ENCODE measurements around the gene PIK3R6. TPM values are rescaled to one million over a fixed set of nuclear protein-coding genes. Genes with fewer than 3 reads are reported as not detected.

The PIK3R6 gene
- total and polyA plus RNA-seq, 2 experiments from 2014 or later, result 0.43 to 0.63 TPM

GRCh38 chr17:8913091-8913490 lies 45.6 kb upstream of the PIK3R6 start:
- WGBS, 2 experiments (ENCODE audit: low coverage in 1 of 2, low lambda C conversion rate in 2 of 2, missing lambda C conversion rate in 2 of 2), result 70% methylated on average over 6 of the region's 6 CpGs
- in situ Hi-C loops (cut with MboI), result no loop called here
- Histone ChIP-seq H3K9me3 (ENCODE audit: low read depth) (peaks cover 2% of the 10 kb centered on the region), H3K27me3 (replicated peaks; ENCODE audit: insufficient read depth) (peaks cover 16% of the 10 kb centered on the region), H3K4me1 (ENCODE audit: insufficient read depth) (peaks cover 11% of the 10 kb centered on the region), H3K79me2 (ENCODE audit: insufficient read depth) (no peaks in the 10 kb centered on the region), H3K9ac (no peak overlapping the region), H4K20me1 (ENCODE audit: insufficient read depth) (no peaks in the 10 kb centered on the region), H3K27ac (no peak overlapping the region), H3K9me2 (ENCODE audit: insufficient read depth) (no peaks in the 10 kb centered on the region), H3K4me2 (ENCODE audit: unreplicated experiment) (no peak overlapping the region), H3F3A (ENCODE audit: insufficient read depth) (no peaks in the 10 kb centered on the region), H3K4me3 (no peak overlapping the region), H3K36me3 (ENCODE audit: low read depth) (no peaks in the 10 kb centered on the region), H2AFZ (no peak overlapping the region)
- DNase-seq, result no peak
- no peak for TF ChIP-seq EZH2 (IDR thresholded peaks at IDR 0.05; ENCODE audit: insufficient read depth, poor library complexity, severe bottlenecking)
- TF ChIP-seq EZH2phosphoT487 (IDR thresholded peaks at IDR 0.05; ENCODE audit: insufficient read depth, low read depth), result no peak

- DNase-seq, result no peak
- in situ Hi-C loops (cut with MboI), result no loop called here
- no peak overlapping the region for H3K4me2 ChIP-seq (ENCODE audit: unreplicated experiment)
- WGBS, 2 experiments (ENCODE audit: low coverage in 1 of 2, low lambda C conversion rate in 2 of 2, missing lambda C conversion rate in 2 of 2), result 85 to 87% methylated on average over 18 of the region's 18 CpGs
- H3K27me3 ChIP-seq (replicated peaks; ENCODE audit: insufficient read depth), result peaks cover 17% of the 10 kb centered on the region
- no peaks in the 10 kb centered on the region for H3F3A ChIP-seq (ENCODE audit: insufficient read depth)
- no peaks in the 10 kb centered on the region for H4K20me1 ChIP-seq (ENCODE audit: insufficient read depth)
- H3K4me3 ChIP-seq, result no peak overlapping the region
- H3K9me2 ChIP-seq (ENCODE audit: insufficient read depth), result no peaks in the 10 kb centered on the region
- H3K36me3 ChIP-seq (ENCODE audit: low read depth), result no peaks in the 10 kb centered on the region
- no peak overlapping the region for H3K9ac ChIP-seq
- no peaks in the 10 kb centered on the region for H3K9me3 ChIP-seq (ENCODE audit: low read depth)
- TF ChIP-seq EZH2 (IDR thresholded peaks at IDR 0.05; ENCODE audit: insufficient read depth, poor library complexity, severe bottlenecking) (no peak), EZH2phosphoT487 (IDR thresholded peaks at IDR 0.05; ENCODE audit: insufficient read depth, low read depth) (no peak)
- H3K79me2 ChIP-seq (ENCODE audit: insufficient read depth), result no peaks in the 10 kb centered on the region
- H3K27ac ChIP-seq, result no peak overlapping the region
- H3K4me1 ChIP-seq (ENCODE audit: insufficient read depth), result peaks cover 11% of the 10 kb centered on the region
- no peak overlapping the region for H2AFZ ChIP-seq
Observed at GRCh38 chr17:8912084-8912981, 44.9 kb upstream of the PIK3R6 start.

- H3F3A ChIP-seq (ENCODE audit: insufficient read depth), result no peaks in the 10 kb centered on the region
- H3K9ac ChIP-seq, result no peak overlapping the region
- no peak overlapping the region for H3K27ac ChIP-seq
- no peak for TF ChIP-seq EZH2phosphoT487 (IDR thresholded peaks at IDR 0.05; ENCODE audit: insufficient read depth, low read depth)
- no peak for TF ChIP-seq EZH2 (IDR thresholded peaks at IDR 0.05; ENCODE audit: insufficient read depth, poor library complexity, severe bottlenecking)
- no peaks in the 10 kb centered on the region for H3K79me2 ChIP-seq (ENCODE audit: insufficient read depth)
- in situ Hi-C loops (cut with MboI), result no loop called here
- DNase-seq, result no peak
- no peaks in the 10 kb centered on the region for H3K9me2 ChIP-seq (ENCODE audit: insufficient read depth)
- H3K27me3 ChIP-seq (replicated peaks; ENCODE audit: insufficient read depth), result peaks cover 17% of the 10 kb centered on the region
- no peaks in the 10 kb centered on the region for H3K36me3 ChIP-seq (ENCODE audit: low read depth)
- H4K20me1 ChIP-seq (ENCODE audit: insufficient read depth), result no peaks in the 10 kb centered on the region
- H2AFZ ChIP-seq, result no peak overlapping the region
- WGBS, 2 experiments (ENCODE audit: low coverage in 1 of 2, low lambda C conversion rate in 2 of 2, missing lambda C conversion rate in 2 of 2), result 67 to 70% methylated on average over 17 of the region's 18 CpGs
- H3K4me1 ChIP-seq (ENCODE audit: insufficient read depth), result peaks cover 5% of the 10 kb centered on the region
- no peak overlapping the region for H3K4me2 ChIP-seq (ENCODE audit: unreplicated experiment)
- H3K4me3 ChIP-seq, result no peak overlapping the region
- no peaks in the 10 kb centered on the region for H3K9me3 ChIP-seq (ENCODE audit: low read depth)
Observed at GRCh38 chr17:8910969-8911604, 43.6 kb upstream of the PIK3R6 start.

- Histone ChIP-seq H4K20me1 (ENCODE audit: insufficient read depth) (no peaks in the 10 kb centered on the region), H3F3A (ENCODE audit: insufficient read depth) (no peaks in the 10 kb centered on the region), H3K4me2 (ENCODE audit: unreplicated experiment) (no peak overlapping the region), H3K9ac (no peak overlapping the region), H3K9me3 (ENCODE audit: low read depth) (no peaks in the 10 kb centered on the region), H3K4me1 (ENCODE audit: insufficient read depth) (no peaks in the 10 kb centered on the region), H3K27me3 (replicated peaks; ENCODE audit: insufficient read depth) (peaks cover 17% of the 10 kb centered on the region), H3K9me2 (ENCODE audit: insufficient read depth) (no peaks in the 10 kb centered on the region), H3K79me2 (ENCODE audit: insufficient read depth) (no peaks in the 10 kb centered on the region), H3K36me3 (ENCODE audit: low read depth) (no peaks in the 10 kb centered on the region), H2AFZ (no peak overlapping the region), H3K27ac (no peak overlapping the region), H3K4me3 (no peak overlapping the region)
- no peak for DNase-seq
- WGBS, 2 experiments (ENCODE audit: low coverage in 1 of 2, low lambda C conversion rate in 2 of 2, missing lambda C conversion rate in 2 of 2), result 61 to 66% methylated on average over 8 of the region's 8 CpGs
- in situ Hi-C loops (cut with MboI), result no loop called here
- TF ChIP-seq EZH2 (IDR thresholded peaks at IDR 0.05; ENCODE audit: insufficient read depth, poor library complexity, severe bottlenecking) (no peak), EZH2phosphoT487 (IDR thresholded peaks at IDR 0.05; ENCODE audit: insufficient read depth, low read depth) (no peak)
Observed at GRCh38 chr17:8909586-8910270, 42.3 kb upstream of the PIK3R6 start.
